H1 (cell line): ENCODE results near the gene APOL5.

Source experiments
- ATF3 ChIP-seq: IDR thresholded peaks from 2 replicates; pipeline ENCODE4 v1.6.1; 2011; ENCODE audit warnings: low read depth, mild to moderate bottlenecking, low read length; ENCODE audit not compliant: insufficient read depth
- CBX8 ChIP-seq: fragments of 300-800, 300-1000 bp; sonication (generic); IDR thresholded peaks from 2 replicates; pipeline ENCODE4 v1.7.1; 2016; ENCODE audit warnings: low read depth, low read length, borderline replicate concordance
- CEBPB ChIP-seq: IDR thresholded peaks from 2 replicates; pipeline ENCODE4 v1.6.1; 2012; ENCODE audit warnings: low read depth, low read length
- EP300 ChIP-seq, 2 experiments: IDR thresholded peaks; 1 replicate in 1 of 2; 2 replicates in 1 of 2; pipeline ENCODE4 v1.6.1; 2011 to 2012; ENCODE audit warnings: low read depth in 2 of 2, low read length in 2 of 2, mild to moderate bottlenecking in 2 of 2, borderline replicate concordance in 1 of 2, inconsistent platforms in 1 of 2, moderate library complexity in 1 of 2
- EZH2 ChIP-seq: fragments of 200-600 bp; sonication (generic); IDR thresholded peaks from 2 replicates; pipeline ENCODE4 v1.7.1; 2012; ENCODE audit warnings: low read depth, mild to moderate bottlenecking, moderate library complexity, low read length, inconsistent platforms; ENCODE audit not compliant: severe bottlenecking
- SIX5 ChIP-seq: IDR thresholded peaks from 2 replicates; pipeline ENCODE4 v1.6.1; 2011; ENCODE audit warnings: mild to moderate bottlenecking, low read depth, low read length
- SP1 ChIP-seq: IDR thresholded peaks from 2 replicates; pipeline ENCODE4 v1.6.1; 2011; ENCODE audit warnings: low read depth, low read length
- TF ChIP-seq, protein P1 (sequence below), 3 experiments: IDR thresholded peaks; 1 replicate in 2 of 3; 2 replicates in 1 of 3; pipeline versions ENCODE4 v1.5.1 to v1.6.1; 2011; ENCODE audit warnings: low read length in 3 of 3, mild to moderate bottlenecking in 3 of 3, inconsistent platforms in 2 of 3, low read depth in 1 of 3, moderate library complexity in 1 of 3; ENCODE audit not compliant: insufficient read depth in 1 of 3; ENCODE audit errors: control extremely low read depth in 1 of 3

DNA sequence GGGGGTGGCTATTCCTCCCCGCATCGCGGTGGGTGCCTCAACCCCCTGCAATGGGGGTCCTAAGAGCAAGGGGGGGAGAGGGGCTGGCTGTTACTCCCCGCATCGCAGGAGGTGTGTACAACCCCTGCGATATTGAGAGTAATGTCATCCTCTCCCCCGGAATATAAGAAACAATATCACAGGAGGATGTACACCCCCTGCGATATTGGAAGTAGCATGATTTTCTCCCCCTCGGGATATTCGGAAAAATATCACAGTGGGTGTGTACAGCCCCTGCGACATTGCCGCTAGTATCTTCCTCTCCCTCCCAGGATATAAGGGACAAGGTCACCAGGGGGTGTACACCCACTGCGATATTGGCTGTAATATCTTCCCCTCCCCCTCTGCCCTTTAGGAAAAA lies 22.5 kb upstream of the APOL5 start:
- TF ChIP-seq CBX8 = no peak
- TF ChIP-seq EZH2 = no peak
- TF ChIP-seq SIX5 = no peak
- TF ChIP-seq, protein P1, sequence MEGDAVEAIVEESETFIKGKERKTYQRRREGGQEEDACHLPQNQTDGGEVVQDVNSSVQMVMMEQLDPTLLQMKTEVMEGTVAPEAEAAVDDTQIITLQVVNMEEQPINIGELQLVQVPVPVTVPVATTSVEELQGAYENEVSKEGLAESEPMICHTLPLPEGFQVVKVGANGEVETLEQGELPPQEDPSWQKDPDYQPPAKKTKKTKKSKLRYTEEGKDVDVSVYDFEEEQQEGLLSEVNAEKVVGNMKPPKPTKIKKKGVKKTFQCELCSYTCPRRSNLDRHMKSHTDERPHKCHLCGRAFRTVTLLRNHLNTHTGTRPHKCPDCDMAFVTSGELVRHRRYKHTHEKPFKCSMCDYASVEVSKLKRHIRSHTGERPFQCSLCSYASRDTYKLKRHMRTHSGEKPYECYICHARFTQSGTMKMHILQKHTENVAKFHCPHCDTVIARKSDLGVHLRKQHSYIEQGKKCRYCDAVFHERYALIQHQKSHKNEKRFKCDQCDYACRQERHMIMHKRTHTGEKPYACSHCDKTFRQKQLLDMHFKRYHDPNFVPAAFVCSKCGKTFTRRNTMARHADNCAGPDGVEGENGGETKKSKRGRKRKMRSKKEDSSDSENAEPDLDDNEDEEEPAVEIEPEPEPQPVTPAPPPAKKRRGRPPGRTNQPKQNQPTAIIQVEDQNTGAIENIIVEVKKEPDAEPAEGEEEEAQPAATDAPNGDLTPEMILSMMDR (IDR thresholded peaks at IDR 0.05; ENCODE audit: control extremely low read depth in 1 of 3, insufficient read depth in 1 of 3, low read depth in 1 of 3, low read length in 3 of 3) = no peak
- TF ChIP-seq EP300 (IDR thresholded peaks at IDR 0.05; ENCODE audit: borderline replicate concordance in 1 of 2, low read depth in 2 of 2, low read length in 2 of 2) = no peak
- no peak for TF ChIP-seq ATF3
- no peak for TF ChIP-seq CEBPB
- TF ChIP-seq SP1 = no peak
